SW 1271 (cell line): ENCODE measurements around the gene AUH.

Experiments
- DNase-seq, 2 experiments: peaks; one replicate each; lab custom pipeline; 2025; lab: John Stamatoyannopoulos, UW

AUH gene

GRCh38 chr9:91188719-91189590 is 172.8 kb downstream of the AUH start:
- no peak for DNase-seq

DNA sequence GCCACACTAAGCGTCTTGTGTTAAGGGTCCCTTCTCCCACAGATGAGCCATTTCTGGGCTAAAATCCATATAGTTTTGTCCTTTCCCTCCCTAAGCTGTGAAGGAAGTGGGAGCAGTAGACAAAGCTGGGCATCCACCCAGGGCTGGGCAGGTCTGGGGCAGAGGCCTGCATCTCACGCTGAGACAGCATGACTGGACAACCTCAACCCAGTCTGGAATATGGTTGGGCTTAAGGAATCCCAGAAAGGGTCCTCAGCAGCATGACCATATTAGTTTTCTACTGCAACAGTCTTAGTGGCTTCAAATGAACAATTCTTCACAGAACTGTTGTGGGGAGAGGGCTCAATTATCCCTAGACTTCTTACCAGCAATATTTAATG is 173.8 kb downstream of the AUH start:
- no peak for DNase-seq

DNA sequence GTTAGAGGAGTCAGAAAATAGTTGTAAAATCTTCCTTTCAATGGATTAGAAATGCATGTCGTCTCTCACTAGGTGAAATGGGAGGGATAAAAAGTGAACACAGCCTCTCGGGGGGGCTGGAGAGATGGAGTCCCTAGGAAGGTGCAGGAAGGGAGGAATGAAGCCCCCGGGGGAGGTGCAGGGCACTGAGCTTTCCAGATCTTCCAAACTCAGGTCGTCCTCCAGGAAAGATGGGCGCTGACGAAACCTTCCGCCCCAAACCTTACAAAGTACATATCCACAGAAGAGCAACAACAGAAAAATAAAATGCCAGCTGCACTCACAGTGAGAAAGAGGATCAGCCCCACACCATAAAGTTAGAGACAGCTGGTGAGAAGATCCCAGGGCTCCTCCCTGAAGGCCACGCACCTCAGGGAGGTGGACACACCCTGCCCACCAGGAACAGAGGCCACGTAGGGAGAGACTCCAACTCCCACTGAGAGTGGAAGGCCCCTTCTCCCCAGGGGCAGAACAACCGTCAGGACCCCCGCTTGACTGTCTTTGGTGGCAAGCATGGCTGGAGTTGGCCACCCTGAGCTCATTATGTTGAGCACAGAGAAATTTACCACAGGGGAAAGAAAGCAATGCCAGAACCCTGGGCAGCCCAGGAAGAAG is 174.3 kb downstream of the AUH start:
- DNase-seq = no peak

GRCh38 chr9:91186632-91187108 is 175.0 kb downstream of the AUH start:
- DNase-seq = no peak

GRCh38 chr9:91185193-91185886 is 176.4 kb downstream of the AUH start:
- DNase-seq = no peak

- no peak for DNase-seq
Measured at GRCh38 chr9:91182429-91183225, 179.1 kb downstream of the AUH start.

DNA sequence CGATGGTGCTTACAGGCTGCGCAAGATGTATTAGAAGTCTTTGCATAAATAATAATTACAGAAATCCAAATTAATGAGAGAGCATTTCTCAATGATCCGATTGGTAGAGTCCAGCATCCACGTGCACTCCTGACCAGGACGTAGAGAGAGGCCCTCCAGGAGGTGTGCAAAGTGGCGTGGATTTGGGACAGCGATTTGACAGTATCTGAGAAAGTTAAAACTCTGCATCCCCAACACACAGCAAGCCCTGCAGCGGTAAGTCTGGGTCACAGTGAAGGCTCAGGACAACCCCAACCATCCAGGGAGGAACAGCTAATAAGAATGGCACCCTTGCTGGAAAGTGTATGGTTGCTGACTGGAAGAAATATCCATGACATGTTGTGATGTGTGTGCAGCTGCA is 180.2 kb downstream of the AUH start:
- DNase-seq = no peak

DNA sequence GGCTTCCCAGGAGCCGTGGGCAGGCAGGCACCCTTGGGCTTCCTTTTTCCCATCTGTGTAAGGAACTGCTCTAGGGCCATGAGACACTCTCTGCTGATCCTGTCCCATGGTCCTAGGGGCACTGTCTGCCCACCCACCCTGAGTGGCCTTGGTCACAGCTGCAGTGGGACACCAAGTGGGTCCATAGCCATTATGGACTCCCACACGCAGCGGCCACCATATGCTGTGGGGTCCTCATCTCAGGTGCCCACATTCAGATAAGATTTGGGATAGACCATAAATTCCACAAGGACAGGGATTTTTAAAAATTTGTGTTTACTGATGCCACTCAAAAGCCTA is 180.8 kb downstream of the AUH start:
- no peak for DNase-seq

DNA sequence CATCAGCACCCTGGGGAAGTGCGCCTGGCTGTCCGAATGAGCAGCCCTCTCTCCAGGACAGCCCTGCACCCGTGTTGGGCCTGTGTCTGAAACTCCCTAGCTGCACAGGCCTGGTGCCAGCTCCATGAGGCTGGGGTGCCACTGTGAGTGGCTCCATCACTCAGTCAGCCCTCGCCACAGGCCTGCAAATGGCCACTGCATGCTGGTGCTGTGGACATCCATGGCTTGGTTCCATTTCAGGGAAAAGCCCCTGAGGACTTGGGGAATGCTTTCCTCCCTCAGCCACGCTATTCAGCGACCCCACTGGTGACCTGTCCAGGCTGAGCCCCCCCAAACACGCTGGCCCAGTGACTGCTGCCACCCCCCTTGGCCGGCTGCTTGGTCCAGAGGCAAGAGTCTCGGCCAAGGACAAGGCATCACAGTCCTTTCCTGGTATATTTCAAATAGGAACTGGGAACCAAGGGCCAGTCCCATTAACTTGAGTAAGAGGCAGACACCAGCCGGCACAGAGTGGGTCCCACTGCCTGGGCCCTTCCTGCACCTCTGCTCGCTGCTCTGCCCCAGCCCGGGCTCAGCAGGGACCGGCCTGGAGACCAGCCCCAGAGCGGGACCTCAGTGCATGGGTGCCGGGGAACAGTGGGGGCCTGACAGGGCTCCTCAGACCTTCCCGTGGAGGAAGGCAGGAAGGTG is 181.3 kb downstream of the AUH start:
- no peak for DNase-seq

- DNase-seq = no peak
Measured at GRCh38 chr9:91179237-91180138, 182.2 kb downstream of the AUH start.

DNA sequence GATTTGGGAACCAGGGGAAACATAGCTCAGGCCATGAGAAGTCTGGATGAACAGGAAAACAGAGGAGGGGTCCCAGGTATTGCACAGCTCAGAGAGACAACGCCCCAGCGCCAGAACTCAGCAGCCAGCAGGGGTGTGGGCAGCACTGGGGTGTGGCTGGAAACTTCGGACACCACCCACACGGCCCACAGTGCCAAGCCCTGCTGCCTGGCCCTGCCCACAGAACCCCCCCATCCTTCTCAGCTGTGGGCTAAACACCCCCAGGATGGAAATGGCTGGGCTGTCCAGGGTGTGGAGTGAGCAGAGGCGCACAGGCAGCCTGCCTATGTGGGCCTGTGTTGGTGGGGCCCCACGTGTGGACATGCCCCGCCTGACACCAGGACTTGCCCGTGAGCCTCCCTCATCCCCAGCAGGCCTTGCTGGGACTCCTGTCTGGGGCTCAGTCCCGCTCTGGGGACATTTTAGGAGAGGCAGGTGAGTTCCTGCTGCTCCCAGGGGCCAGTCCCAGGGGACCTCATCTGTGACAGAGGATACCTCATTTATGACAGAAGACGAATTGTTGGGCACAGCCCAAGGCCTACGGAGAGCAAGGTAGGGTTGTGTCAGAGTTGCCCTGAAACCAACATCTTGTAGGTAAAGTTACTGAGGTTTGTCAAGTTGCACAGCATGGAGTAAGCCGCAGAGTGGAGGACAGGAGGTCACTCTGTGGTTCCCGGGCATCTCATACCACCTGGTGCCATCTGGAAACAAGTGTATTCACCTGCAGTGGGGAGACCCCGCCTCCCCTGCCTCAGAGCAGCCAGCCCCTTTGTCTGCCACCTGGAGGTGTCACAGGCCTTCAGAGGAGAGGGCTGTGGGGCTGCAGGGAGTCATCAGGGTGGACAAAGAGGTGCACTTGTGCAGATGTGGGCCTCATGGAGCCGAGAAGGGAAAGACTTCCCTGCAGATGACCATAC is 183.2 kb downstream of the AUH start:
- DNase-seq = no peak

DNA sequence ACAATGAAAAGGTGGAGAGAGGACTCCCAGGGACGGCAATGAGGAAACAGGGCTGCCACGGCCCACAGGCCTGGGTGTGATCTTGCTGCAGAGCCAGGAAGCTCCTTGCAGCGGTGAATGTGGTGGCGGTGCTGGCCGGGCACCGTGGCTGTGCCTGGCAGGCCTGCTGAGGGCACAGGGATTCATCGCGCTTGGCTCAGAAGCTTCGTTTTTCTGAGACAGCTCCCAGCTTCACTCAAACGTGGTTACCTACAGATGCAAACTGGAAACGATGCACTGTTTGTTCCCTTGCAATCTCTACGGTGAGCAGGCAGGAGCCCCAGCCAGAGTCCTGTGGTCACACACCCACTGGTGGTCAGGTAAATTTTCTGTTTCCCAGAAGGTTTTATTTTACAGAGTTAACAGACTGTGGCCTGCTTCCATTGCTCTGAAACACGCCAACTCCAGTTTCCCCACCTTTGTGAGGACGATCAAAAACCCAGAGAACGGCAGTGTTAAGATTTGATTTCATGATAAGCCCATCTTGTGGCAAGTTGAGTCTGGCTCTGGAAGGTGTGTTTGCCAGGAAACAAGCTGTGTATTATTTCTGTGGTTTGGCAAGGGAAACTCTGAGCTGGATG is 183.9 kb downstream of the AUH start:
- no peak for DNase-seq

DNA sequence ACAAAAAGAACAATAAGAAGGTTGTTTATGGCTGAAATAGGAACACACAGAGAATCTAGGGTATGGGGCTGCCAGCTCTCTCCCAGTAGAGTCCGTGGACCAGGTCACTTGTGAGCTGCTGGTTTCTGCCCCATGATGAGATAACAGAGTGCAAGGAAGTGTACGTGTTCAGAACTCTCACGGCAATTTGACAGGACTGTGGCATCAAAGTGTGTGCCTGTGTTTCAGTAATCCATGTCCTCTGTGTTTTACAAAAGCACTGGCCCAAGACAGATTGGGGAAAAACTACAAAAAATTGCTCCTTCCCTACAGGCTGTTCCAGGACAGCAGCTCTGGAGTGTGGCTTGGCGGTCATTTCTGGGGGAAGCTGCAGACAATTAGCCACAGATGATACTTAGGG is 184.6 kb downstream of the AUH start:
- DNase-seq = no peak

DNA sequence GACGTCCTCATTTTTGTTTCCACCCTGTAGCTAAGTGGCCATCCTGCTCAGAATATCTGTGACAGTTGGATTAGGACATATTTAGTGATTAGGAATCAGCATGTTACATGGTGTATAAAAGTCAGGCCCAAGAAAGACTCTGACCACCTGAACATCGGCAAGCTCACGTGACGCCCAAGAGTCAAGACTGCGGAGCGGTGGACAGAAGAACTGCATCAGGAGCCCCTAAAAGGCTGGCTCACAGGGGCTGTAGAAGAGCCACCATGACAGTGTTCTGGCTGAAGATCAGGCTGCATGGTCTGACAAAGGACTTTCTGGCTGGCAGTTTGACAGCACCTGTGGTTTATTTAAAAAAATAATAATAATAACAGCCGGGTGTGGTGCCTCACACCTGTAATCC is 185.3 kb downstream of the AUH start:
- no peak for DNase-seq

DNA sequence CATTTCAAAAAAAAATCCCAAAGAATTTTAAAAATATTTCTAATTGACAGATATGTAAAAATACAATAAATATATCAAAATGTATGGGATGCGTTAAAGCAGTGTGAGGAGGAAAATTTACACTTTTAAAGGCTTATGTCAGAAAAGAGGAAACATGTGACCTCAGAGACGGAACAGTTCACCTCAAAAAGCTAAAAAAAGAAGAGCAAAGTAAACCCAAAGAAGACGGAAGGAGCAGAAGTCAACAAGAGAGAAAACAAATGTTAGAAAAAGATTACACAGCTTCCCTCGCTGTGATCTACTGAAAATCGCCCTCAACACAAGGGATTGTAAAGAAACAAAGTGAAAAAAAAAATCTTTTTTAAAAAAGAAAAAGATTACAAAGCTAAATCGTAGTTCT is 186.9 kb downstream of the AUH start:
- DNase-seq = no peak

- DNase-seq = no peak
Measured at GRCh38 chr9:91172329-91172728, 189.4 kb downstream of the AUH start.

GRCh38 chr9:91170951-91171350 is 190.8 kb downstream of the AUH start:
- no peak for DNase-seq

GRCh38 chr9:91166796-91167366 is 194.8 kb downstream of the AUH start:
- DNase-seq = no peak
